Stimulated activated CD4-positive, alpha-beta T cell treated with anti-CD3 and anti-CD28 coated beads, TNF-alpha, amount 100 ng/mL, for 4 hours (primary cell): ENCODE measurements around the gene CELF2.
"Not testable (repeated sequence)": the region's sequence is repeated elsewhere in the genome, so short reads cannot be mapped to it uniquely, and the experiment has no call there.

Source experiments
- DNase-seq, 3 experiments: peaks; one replicate each; pipeline ENCODE4 v3.0.0-alpha.2; 2020; ENCODE audit warnings: low read depth in 3 of 3

Gene CELF2

GRCh38 chr10:11345224-11346054 lies 327.8 kb downstream of the CELF2 start:
- no peak for DNase-seq

GRCh38 chr10:11347580-11347979 lies 329.9 kb downstream of the CELF2 start:
- not testable (repeated sequence) for DNase-seq

GRCh38 chr10:11351801-11352200 lies 334.1 kb downstream of the CELF2 start:
- no peak for DNase-seq

- no peak for DNase-seq
Observed at GRCh38 chr10:11353006-11353896, 335.6 kb downstream of the CELF2 start.

GRCh38 chr10:11354823-11355222 lies 337.2 kb downstream of the CELF2 start:
- DNase-seq, result no peak

GRCh38 chr10:11355592-11355991 lies 337.9 kb downstream of the CELF2 start:
- DNase-seq, result no peak

GRCh38 chr10:11357439-11357838 lies 339.8 kb downstream of the CELF2 start:
- DNase-seq, result no peak

- DNase-seq, result no peak
Observed at GRCh38 chr10:11358011-11358410, 340.3 kb downstream of the CELF2 start.

- DNase-seq, result no peak
Observed at GRCh38 chr10:11358923-11359575, 341.4 kb downstream of the CELF2 start.

GRCh38 chr10:11359869-11360268 lies 342.2 kb downstream of the CELF2 start:
- no peak for DNase-seq

GRCh38 chr10:11363497-11363896 lies 345.8 kb downstream of the CELF2 start:
- DNase-seq, result no peak

GRCh38 chr10:11364241-11364640 lies 346.6 kb downstream of the CELF2 start:
- DNase-seq, result no peak

- DNase-seq, result not testable (repeated sequence)
Observed at GRCh38 chr10:11366889-11367288, 349.2 kb downstream of the CELF2 start.

- DNase-seq, result no peak
Observed at GRCh38 chr10:11367505-11367904, 349.8 kb downstream of the CELF2 start.

- no peak for DNase-seq
Observed at GRCh38 chr10:11373717-11374171, 356.1 kb downstream of the CELF2 start.

- no peak for DNase-seq
Observed at GRCh38 chr10:11377267-11377666, 359.6 kb downstream of the CELF2 start.

- no peak for DNase-seq
Observed at GRCh38 chr10:11378835-11379234, 361.2 kb downstream of the CELF2 start.

- DNase-seq, result no peak
Observed at GRCh38 chr10:11379771-11380170, 362.1 kb downstream of the CELF2 start.

GRCh38 chr10:11381023-11381422 lies 363.4 kb downstream of the CELF2 start:
- no peak for DNase-seq

GRCh38 chr10:11381511-11381910 lies 363.8 kb downstream of the CELF2 start:
- DNase-seq, result no peak

- DNase-seq, result no peak
Observed at GRCh38 chr10:11382187-11382586, 364.5 kb downstream of the CELF2 start.

- no peak for DNase-seq
Observed at GRCh38 chr10:11386044-11386443, 368.4 kb downstream of the CELF2 start.
